Stimulated activated CD8-positive, alpha-beta memory T cell treated with anti-CD3 and anti-CD28 coated beads, Interleukin-7, amount 100 ng/mL, for 1 hour (primary cell): Measurements from ENCODE around the gene SLC25A21.

ENCODE experiments used
- DNase-seq, 2 donors: peaks; one replicate each; pipeline ENCODE4 v3.0.0-alpha.2; 2020; ENCODE audit warnings: low read depth in 2 of 2

The SLC25A21 gene

GRCh38 chr14:36649872-36650650 lies 522.3 kb downstream of the SLC25A21 start:
- no peak for DNase-seq

- no peak for DNase-seq
Measured at GRCh38 chr14:36647824-36648753, 524.3 kb downstream of the SLC25A21 start.

- no peak for DNase-seq
Measured at GRCh38 chr14:36647417-36647823, 525.0 kb downstream of the SLC25A21 start.

GRCh38 chr14:36646664-36647416 lies 525.6 kb downstream of the SLC25A21 start:
- DNase-seq: no peak

GRCh38 chr14:36633580-36633979 lies 538.8 kb downstream of the SLC25A21 start:
- DNase-seq: no peak
